ENCODE measurements around the gene SPINK4. TPM values are rescaled to one million over a fixed set of nuclear protein-coding genes. Genes with fewer than 3 reads are reported as not detected.

SPINK4 gene
- polyA plus RNA-seq, 10 donors = not detected

- DNase-seq = no peak
Observed at GRCh38 chr9:33256236-33256635, 16.3 kb downstream of the SPINK4 start.

- DNase-seq = no peak
Observed at GRCh38 chr9:33257276-33257675, 17.3 kb downstream of the SPINK4 start.

DNA sequence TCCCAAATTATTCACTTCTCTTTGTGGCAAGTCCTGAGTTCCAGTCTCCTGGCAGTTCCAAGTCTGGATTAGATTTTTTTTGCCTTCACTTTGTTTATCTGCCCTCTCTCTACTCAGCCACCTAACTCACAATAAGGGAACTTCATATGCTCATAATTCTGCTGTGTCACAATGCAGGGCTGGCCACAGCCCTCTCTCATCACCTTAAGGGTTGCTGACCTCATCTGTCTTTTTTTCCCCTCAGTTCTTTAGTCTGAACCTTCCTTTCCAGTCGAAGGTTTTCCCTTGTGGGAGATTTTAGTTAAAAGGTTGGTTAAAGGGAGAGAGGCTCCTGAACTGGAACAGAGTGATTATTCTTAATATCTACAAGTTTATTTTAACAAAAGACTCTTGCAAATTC, 20.4 kb downstream of the SPINK4 start:
- no peak for DNase-seq

- peak in 2 of 3 donors; percentile 23 to 71 for DNase-seq
Observed at GRCh38 chr9:33263131-33264002, 23.4 kb downstream of the SPINK4 start.

GRCh38 chr9:33264003-33264472, 24.1 kb downstream of the SPINK4 start:
- DNase-seq = peak in 1 of 3 donors; percentile 45

DNA sequence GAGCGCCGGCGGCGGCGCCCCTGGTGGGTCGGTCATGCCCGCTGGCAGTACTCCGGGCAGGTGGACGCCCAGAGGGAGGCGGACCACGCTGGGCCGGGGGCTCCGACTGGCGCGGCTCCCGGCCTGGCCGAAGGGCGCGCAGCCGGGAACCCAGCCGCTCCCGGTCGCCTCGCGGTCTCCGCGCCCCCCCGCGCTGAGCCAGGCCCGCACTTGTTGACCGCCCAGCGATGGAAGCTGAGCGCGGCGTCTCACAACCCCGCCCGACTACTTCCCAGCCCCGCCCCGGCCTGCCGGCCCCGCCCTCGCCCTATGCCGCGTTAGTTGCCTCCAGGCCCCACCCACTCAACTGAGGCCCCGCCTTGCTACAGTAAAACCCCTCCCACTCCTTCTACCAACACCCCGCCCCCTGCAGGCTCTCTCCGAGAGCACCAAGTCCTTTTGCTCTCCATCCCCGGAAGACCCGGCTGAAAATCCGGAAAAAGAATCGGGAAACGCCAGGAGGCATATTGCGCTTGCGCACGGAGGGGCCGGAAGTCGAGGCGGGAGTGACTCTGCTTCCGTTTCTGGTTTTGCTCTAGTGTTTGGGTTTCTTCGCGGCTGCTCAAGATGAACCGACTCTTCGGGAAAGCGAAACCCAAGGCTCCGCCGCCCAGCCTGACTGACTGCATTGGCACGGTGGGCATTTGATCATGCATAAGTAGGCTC, 24.7 kb downstream of the SPINK4 start, which contains the start of the genes BAG1 and CHMP5:
BAG1 (minus strand) TSS at position 236 of the 705 bp plus-strand sequence.
CHMP5 (plus strand) TSS at position 577 of the 705 bp plus-strand sequence; CDS start at position 607, 30 bp downstream.
- peak; percentile 99 to 100 (median 100) for DNase-seq

DNA sequence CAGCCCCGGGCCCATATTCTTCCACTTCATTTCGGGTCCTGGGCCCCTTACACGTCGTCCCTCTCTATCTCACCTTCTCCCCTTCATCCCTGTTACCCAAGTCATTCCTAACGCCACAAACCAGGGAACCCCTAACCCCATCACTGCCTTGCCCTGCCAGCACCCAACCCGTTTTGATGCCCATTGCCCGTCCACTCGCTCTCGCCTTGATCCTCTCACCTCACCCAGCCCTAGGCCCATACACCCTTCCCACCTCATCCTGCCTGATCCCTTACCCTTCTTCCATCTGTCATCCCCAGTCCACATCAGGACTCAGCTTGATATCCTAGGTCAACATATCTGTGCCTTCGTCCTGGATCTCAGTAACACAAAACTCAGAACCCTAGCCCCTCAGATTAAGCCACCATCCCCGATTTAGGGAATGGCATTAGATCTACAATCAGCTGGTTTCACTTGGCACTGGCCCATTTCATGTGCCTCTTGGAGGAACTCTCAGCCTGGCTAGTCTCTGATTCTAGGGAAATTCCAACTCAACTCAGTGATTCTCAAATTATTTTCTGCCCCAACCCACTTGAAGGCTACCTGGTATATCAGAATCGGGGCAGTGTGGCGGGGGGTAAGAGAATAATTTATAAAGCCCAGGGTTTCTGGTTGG, 25.4 kb downstream of the SPINK4 start:
- no peak for DNase-seq

DNA sequence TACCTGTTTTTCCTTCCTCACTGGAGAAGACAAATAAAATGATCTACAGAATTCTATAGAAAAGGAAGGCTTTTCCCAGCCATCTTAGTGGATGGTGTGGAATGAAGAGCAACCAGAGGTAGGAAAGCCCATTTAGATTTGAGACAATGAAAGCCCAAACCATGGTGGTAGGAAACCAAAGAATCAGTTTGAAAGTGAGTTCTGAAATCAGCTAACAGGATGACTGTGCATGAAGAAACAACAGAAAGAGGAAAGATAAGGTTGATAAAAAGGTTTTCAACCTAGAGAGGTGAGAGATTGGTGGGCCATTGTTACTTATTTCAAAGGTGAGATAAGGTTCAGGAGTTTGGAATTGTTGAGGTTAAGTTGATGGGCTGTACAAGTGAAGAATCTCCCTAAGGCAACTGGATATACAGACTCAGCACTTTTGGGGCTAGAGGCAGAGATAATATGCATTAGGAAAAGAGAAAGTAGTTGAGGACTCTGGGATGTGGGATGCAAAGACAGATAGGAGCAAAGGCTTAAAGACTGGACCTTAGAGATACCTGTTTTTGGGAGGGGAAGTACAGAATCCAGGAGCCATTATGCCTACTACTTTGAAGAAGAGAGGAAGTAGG, 27.3 kb downstream of the SPINK4 start:
- DNase-seq = no peak

GRCh38 chr9:33270146-33270545, 30.2 kb downstream of the SPINK4 start:
- DNase-seq = no peak

- no peak for DNase-seq
Observed at GRCh38 chr9:33272061-33272460, 32.1 kb downstream of the SPINK4 start.

DNA sequence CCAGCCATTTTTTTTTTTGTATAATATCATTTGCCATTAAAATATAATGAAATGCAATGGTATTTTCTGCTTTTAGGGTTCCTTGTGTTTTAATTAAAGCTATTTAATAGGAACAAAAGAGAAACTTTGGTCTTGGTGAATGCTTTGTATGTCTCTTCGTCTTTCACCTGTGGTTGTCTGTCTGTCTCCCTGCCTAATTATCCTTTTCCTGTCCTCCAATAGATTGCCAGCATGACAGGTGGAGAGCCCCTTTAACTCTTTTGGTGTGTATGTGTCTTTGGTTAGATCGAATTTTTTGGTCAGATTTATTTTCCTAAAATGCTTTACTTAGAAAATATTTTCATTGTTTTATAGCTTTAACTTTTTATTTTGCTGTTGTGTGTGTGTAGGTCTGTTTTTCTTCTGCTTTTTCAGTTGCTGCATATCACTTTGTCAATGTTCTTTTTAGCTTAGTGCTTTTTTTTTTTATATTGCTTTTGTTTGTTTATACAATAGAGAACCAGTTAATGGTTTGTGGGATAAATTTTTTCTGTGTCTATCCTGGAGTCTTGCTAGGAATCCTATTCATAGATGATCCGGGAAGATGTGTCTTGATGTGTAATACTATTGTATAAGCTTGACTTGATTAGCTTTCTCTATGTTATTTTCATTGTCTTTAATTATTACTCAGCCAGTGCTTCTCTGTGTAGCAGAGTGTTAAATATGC, 33.5 kb downstream of the SPINK4 start:
- DNase-seq = no peak

- DNase-seq = no peak
Observed at GRCh38 chr9:33273972-33274328, 34.0 kb downstream of the SPINK4 start.

DNA sequence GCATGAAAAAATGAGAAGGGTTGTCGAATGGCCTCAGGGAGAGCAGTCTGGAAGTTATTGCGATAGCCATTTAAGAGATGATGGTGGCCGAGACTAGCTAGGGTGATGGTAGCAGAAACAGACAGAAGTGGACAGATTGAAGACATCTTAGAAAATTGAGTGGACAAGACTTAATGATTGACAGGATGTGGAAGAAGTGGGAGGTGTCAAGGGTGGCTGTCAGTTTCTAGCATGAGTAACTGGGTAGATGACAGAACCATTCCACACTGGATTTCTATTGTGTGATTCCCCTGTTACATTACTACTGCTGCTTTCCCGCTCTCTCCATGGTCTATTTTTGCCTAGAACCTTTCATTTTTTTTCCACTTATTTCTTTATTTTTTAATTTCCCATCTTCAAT, 37.5 kb downstream of the SPINK4 start:
- no peak for DNase-seq

DNA sequence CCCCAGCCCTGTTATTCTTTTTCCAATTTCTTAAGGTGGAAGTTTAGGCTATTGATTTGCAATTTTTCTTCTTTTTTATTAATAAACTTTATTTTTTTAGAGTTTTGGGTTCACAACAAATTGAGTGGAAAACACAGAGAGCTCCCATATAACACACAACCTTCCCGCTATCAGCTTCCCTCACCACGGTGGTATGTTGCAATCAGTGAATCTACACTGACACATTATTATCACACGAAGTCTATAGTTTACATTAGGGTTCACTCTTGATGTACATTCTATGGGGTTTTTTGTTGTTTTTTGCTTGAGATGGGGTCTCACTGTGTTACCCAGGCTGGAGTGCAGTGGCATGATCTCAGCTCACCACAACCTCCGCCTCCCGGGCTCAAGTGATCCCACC, 45.5 kb downstream of the SPINK4 start:
- no peak for DNase-seq

DNA sequence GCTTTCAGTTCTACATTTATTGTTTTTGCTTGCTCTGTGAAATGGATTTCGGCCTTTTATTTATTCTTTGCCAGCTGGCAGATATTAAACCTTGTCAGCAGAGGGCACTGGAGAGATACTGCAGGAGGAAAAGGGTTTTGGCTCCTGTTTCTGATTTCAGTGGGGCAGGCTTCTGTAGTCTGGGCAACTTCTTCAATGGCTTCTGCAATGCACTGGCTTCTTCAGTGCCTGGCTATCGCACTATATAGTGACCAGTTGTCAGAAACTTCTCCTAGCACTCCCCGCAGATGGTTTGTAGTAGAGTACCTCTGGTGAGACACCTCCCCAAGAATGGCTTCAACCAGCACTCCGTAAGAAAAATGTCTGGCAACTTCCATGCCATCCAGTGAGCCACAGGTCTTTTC, 47.1 kb downstream of the SPINK4 start:
- peak; percentile 36 to 65 (median 41) for DNase-seq

DNA sequence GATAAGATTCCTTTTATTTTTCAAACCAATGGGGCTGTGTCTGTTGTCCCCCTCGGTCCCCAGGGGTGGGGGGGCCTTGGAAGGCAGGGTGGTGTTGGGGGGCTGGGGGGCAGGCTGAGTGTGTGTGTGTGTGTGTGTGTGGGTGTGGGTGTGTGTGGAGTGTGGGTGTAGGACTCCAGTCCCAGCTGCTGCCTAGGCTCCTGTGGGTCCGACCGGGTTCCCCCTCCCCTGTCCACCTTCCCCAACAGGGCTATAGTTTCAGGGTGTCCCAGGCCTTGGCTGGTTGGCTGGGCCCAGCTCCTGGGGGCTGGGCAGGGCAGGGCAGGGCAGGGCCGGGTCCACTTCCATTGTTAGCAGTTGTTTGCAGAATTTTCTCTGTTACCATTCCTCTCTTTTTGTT, 48.3 kb downstream of the SPINK4 start:
- DNase-seq = no peak

DNA sequence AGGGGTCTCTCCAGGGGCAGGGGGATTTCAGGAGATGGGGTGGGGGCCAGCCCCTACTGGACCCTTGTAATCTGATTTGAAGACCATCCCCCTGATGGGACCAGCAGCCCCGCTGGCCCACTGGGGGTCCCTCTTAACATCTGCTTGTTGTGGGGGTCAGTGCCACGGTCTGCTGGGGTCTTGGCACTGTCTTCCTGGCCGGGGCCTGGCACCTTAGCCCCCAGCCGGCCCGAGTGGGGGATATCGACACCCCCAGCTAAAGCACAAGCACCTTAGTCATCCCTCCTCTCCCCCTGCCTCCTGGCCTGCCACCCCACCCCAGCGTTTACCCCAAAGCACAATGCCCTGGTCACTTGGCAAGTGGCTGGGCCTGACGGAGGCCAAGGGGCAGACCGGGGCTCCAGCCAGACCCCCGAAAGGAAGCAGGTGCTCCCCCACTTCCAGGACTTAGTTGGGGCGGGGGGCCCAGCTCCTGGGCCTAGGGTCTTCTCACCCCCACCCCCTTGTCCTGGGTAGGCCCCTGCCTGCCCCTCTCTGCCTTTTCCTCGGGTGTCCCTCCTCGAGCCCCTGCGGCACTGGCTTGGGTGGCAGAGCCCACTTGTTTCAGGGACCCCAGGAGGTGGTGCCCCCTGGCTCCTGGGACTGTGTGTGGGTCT, 49.0 kb downstream of the SPINK4 start:
- peak in 1 of 3 donors; percentile 13 for DNase-seq

GRCh38 chr9:33289496-33289895, 49.5 kb downstream of the SPINK4 start:
- peak in 1 of 3 donors; percentile 55 for DNase-seq

- DNase-seq = no peak
Observed at GRCh38 chr9:33289936-33290246, 49.9 kb downstream of the SPINK4 start.

- DNase-seq = peak; percentile 99 to 100 (median 100)
Observed at GRCh38 chr9:33290247-33291030, 50.5 kb downstream of the SPINK4 start, which contains the start of gene NFX1. Gene NFX1, plus strand, starts transcription at chr9:33290516. Its CDS starts 57 bp downstream, at chr9:33290573.

Measured in muscle of back (tissue), 11 donors.